ENCODE results near the gene OBSL1.

Gene OBSL1

DNA sequence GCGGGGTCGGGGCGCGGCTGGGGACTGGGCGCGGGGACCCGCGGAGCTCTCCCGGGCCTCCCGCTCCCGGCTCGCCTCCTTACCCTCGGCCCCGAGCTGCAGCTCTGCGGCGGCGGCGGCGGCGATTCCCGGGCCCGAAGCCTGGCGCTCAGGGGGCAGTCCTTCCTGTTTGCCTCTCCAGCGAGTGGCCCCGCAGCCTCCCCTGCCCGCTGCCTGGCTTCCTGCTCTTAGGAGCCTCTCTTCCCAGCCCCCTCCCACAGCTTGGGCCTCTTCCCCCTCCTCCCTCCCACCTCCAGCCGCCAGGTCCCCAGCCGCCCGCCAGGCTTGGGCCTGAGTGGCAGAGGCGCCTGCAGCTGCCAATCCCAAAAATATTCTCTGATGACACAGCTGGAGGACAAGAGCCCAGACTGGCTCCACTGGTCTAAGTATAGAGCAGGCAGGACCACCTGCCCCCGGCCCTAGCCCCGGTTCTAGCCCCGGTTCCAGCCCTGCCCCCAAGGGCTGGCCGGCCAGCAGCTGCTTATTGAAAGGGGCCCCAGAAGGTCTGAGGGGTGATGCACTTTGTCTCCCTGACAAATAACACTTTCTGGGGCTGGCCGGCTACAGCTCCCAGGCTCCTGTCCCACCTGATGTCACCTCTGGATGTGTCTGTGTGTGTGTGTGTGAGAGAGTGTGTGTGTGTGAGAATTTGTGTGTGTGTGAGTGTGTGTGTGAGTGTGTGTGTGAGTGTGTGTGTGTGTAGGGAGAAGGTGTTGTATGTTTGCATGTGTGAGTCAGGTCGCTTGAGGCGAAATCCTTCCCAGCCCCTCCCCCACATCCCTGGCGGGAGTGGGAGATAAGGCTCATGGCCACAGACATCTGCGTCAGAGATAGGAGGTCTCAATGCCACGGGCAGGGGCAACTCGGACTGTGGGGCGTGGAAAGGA is at the start of gene OBSL1:
TSS of gene OBSL1 (minus strand) at position 229 of the 926 bp plus-strand sequence. CDS start 307 bp downstream, outside the sequence.
- peak; percentile 59 for DNase-seq

DNA sequence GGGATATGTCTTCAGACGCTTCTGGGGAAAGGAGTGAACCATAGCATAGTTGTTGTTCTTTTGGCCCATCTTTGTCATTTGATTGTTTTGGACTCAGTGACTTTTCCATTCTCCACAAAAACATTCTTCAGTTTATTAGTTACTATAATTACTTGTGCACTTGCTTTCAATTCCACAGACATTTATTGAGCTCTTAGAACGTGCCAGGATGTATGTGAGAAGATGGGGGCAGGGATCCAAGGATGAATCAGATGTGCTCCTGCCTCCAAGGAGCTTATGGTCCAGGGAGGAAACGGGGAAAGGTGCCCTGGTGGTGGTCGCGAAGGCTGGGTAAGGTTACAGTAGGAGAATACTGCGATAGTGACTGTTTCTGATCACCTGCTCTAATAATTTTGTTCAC is 49.2 kb upstream of the OBSL1 start:
- no peak for DNase-seq

DNA sequence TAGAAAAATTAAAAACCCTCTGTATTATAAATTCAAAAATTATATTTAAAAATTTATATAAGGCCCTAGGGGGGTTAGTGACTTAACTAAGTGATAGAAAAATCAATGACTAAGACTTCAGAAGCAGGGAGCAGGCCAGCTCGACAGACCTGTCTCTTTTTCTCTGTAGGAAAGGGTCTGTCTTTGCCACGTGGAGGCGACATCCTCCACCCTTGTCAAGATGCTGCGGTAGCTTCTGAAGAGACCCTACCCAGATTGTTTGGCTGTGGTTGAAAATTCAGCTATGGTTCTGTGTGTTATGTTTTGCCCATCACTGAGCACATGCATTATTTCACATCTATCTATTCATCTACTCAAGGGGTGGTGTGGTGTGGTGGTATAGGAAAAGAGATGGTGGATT is 47.9 kb upstream of the OBSL1 start:
- no peak for DNase-seq

DNA sequence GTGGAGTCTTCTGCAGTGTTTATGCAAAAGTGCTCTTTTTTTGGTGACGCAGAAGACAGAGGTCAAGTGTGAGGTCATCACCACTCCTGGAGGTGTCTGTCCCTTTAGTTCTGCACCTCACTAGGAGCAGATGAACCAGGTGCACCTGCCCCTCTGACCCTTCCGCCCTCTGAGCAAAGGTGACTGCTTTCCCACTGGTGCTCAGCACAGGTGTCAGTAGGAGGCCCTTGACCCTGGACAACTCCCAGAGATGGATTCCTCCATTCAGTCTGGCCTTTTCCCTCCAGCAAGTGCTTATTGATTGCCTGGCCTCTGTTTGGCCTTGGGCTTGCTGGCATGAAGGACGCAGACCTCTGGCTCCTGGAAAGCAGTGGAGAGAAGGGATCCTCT is 47.4 kb upstream of the OBSL1 start:
- DNase-seq, result no peak

DNA sequence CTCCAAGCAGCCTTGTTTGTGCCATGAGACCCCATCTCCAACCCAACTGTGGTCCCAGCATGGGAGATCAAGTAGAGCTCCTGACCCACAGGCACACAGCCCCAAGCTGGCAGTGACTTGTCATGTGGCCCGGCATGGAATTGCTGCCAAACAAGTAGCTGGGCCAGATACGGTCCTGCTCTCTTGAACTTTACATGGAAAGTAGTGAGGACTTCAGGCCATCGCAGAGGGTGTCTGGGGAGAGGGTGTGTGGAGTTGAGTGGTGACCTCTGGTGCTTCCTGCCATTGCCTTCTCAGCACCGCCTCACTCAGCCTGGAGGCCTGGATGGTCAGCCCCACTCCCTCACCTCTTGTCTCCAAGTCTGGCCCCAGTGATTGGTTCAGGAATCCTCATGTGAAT is 45.2 kb upstream of the OBSL1 start:
- DNase-seq, result no peak

DNA sequence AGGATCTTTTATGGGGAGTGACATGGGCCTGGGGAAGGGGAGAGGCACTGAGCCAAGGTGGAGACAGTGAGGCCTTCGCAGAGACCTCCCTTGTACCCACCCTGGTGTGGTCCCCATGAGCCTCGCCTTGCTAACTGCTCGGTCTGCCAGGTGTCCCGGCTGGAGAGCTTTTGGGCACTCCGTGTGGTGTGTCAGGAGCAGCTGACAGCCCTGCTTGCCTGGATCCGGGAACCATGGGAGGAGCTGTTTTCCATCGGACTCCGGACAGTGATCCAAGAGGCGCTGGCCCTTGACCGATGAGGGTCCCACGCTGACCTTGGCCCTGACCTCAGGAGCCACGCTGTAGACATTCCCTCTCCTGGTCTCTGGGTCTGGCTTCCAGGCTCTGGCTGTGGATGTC is 44.6 kb upstream of the OBSL1 start:
- DNase-seq, result no peak

DNA sequence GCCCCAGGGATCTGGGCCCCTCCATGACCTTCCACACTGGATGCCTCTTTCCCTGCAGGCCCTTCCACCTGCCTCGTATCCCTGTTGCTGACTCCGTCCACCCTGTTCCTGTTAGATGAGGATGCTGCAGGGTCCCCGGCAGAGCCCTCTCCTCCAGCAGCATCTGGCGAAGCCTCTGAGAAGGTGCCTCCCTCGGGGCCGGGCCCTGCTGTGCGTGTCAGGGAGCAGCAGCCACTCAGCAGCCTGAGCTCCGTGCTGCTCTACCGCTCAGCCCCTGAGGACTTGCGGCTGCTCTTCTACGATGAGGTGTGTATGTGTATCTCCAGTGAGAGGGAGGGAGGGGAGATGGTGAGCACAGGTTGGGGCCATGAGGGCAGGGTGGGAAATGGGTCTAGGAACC is 43.7 kb upstream of the OBSL1 start:
- no peak for DNase-seq

DNA sequence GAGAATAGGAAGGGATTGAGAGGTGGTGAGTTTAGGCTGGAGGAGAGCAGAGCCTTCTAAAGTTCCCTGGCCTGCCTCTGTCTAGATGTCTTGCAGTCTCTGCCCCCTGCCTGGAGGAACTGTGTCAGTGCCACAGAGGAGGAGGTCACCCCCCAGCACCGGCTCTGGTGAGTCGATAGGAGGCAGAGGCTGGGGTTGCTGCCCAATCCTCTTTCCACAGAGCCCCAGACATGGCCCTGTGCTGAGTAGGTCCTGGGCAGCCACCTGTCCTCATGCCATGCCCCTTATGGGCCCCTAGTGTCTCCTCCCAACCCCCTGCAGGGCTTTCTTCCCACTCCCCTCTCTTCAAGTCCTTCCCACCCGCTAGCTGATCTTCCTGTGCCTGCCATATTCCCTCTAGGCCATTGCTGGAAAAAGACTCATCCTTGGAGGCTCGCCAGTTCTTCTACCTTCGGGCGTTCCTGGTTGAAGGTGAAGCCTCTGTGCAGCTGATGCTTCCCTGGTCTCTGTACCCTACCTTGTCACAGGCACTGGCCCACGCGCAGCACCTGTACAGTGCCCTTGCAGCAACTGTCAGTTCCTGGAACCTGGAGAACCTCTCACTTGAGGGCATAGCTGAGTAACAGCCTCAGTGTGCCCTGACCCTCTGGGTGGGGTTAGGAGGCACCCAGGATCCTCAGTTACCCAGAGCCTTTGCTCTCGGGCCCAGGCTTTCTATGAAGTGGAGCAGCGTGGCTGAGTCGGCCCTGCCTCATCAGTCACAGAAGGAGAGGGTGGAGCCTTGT is 42.9 kb upstream of the OBSL1 start:
- DNase-seq, result no peak

DNA sequence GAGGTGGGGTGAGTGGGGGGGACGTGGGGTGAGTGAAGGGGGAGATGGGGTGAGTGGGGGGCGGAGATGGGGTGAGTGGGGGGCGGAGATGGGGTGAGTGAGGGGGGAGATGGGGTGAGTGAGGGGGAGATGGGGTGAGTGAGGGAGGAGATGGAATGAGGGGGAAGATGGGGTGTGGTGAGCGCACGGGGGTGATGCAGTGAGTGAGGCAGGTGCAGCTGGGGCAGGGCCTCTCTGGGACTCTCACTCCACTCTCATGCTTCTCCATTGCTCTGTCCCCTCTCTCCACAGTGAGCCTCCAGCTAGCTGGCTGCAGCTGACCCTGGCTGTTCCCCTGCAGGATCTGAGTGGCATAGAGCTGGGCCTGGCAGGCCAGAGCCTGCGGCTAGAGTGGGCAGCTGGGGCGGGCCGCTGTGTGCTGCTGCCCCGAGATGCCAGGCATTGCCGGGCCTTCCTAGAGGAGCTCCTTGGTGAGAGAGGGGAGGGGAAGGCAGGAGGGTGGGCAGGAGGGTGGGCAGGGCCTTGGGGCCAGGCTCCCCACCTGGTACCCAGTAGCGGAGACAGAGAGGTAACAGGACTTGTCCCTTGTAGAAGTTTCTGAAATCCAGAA is 42.2 kb upstream of the OBSL1 start:
- DNase-seq, result no peak

DNA sequence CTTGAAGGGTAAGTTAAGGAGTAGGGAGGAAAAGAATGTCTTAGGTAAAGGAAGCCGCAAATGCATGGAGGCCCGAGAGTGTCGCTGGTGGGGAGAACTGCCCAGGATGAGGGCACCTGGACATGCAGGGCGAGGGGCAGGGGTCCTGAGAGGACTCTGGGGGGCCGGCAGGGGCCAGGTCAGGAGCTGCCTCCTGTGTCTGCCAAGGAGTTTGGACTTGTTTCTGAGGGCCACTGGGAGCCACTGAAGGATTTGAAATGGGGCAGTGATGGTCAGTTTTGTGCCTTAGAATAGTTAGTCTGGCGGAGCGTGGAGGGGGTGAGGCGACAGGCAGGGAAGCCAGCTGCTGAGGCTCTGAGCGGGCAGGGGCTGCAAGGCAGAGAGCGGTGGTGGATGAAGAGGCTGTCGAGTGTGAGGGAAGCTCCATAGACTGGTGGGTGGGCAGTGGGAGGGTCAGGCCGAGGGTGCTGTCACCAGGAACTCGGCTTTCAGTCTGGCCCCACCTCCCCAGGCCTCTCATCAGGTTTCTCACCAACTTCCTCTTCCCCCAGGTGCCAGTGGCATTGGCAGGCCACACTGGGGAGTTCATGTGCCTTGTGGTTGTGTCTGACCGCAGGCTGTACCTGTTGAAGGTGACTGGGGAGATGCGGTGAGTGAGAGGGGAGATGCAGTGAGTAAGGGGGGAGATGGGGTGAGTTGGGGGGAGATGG is 41.4 kb upstream of the OBSL1 start:
- peak; percentile 3 for DNase-seq

DNA sequence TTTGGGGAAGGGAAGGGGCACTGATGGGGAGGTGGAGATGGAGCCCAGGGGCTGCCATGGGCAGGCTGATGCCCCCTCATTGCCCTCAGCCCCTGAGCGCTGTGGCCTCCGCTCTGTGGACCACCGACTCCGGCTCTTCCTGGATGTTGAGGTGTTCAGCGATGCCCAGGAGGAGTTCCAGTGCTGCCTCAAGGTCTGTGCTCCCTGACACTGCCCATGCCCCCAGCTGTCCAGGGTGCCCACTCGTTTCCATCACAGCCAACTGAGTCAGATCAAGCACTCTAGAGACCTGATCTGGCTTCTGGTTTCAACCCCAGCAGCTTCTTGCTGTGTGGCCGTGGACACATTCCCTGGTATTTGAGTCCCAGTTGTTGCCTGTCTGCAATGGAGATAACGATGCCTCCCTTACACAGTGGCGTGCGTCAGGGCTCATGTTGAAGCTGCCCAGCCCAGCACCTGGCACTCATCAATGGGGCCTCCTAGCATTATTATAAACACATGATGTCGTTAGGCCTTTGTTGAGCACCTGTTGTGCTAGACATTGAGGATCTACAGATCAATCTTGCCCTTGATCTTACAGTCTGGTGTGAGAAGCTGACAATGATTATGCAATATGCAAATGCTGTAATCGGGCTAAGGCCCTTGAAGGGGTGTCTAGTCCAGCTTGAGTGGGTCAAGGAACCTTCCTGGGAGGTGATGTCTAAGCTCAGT is 40.7 kb upstream of the OBSL1 start:
- no peak for DNase-seq

DNA sequence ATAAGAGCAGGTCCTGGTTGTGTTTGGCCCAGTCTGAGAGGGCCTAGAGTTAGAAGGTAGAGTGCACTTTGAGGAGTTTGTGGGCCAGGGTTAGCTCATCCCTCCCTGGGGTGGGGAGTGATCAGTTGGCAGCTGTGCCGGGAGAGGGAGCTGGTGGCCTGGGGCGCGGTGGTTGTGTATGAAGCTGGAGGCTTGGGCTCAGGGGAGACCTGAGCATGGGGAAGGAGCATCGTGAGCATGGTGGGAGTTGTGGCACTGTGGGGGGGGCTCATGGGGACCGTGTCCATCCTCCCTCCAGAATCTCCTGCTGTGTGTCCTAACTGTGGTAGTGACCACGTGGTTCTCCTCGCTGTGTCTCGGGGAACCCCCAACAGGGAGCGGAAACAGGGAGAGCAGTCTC is 40.0 kb upstream of the OBSL1 start:
- no peak for DNase-seq

DNA sequence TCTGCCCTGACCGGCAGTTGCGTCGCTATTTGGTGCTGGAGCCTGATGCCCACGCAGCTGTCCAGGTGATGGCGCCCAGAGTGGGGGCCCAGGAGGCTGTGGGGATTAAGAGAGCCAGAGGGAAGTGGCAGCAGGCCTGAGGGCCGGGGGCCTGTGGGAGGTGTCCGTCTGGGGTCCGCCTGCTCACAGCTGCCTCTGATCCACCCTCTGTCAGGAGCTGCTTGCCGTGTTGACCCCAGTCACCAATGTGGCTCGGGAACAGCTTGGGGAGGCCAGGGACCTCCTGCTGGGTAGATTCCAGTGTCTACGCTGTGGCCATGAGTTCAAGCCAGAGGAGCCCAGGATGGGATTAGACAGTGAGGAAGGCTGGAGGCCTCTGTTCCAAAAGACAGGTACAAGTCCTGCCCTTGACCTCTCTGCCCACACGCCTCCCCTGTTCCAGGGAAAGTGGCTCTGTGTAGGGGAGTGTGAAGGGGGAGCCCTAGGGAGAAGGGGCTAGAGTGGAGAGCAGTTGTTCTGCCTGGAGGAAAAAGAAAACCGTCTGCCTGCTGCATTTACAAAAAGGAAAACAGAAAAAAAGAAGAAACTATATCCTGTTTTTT is 37.9 kb upstream of the OBSL1 start:
- no peak for DNase-seq

DNA sequence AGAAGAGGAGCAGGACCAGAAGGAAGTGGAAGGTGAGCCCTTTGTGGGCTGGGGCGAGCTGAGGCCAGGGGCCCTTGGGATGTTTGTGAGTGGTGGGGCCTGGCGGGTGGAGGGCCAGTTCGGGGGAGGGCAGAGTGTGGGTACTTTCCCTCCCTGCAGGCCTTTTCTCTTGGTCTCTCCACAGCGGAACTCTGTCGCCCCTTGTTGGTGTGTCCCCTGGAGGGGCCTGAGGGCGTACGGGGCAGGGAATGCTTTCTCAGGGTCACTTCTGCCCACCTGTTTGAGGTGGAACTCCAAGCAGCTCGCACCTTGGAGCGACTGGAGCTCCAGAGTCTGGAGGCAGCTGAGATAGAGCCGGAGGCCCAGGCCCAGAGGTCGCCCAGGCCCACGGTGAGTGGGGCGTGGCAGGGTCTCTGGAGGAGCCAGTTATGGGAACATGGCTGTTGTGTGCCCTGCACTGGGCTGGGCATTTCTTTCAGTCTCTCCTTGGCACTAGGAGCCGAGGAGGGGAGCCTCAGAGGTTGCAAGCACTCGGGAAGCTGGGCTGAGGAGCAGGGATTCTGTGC is 37.1 kb upstream of the OBSL1 start:
- no peak for DNase-seq

DNA sequence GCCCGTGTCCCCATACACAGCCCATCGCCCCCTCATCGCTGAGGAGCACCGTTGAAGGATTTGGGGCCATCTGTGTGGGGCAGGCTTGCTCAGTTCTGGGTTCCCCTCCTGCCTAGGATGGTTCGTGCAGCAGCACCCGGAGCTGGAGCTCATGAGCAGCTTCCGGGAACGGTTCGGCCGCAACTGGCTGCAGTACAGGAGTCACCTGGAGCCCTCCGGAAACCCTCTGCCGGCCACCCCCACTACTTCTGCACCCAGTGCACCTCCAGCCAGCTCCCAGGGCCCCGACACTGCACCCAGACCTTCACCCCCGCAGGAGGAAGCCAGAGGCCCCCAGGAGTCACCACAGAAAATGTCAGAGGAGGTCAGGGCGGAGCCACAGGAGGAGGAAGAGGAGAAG is 36.6 kb upstream of the OBSL1 start:
- no peak for DNase-seq

DNA sequence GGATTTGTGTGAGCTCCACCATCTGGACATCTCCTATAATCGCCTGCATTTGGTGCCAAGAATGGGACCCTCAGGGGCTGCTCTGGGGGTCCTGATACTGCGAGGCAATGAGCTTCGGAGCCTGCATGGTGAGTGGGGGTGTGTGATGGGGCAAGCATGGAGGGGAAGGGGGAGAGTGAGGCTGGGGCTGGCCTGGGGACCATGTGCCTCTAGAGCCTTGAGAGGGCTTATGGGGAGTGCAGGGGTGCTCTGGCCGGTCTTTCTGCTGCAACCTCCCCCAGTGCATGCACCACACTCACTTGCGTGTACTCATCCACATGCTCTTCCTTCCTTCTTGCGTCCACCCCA is 34.2 kb upstream of the OBSL1 start:
- DNase-seq, result no peak

DNA sequence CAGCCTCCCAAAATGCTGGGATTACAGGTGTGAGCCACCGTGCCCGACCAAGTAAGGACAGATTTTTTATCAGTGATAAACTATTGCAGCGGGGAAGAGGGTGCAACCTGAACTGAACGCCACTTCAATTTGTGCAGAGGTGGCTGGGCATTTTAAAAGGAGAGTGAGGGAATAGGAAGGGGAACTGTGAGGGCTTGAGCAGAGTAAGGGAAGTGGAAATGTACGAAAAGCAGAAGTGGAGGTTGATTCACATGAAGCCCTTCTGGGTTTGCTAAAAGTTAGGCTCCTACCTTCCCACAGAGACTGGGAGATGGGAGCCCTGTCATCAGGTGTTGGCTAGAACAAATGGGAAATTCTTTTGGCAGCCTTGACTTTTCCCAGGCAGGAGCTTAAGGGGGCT is 32.4 kb upstream of the OBSL1 start:
- no peak for DNase-seq

DNA sequence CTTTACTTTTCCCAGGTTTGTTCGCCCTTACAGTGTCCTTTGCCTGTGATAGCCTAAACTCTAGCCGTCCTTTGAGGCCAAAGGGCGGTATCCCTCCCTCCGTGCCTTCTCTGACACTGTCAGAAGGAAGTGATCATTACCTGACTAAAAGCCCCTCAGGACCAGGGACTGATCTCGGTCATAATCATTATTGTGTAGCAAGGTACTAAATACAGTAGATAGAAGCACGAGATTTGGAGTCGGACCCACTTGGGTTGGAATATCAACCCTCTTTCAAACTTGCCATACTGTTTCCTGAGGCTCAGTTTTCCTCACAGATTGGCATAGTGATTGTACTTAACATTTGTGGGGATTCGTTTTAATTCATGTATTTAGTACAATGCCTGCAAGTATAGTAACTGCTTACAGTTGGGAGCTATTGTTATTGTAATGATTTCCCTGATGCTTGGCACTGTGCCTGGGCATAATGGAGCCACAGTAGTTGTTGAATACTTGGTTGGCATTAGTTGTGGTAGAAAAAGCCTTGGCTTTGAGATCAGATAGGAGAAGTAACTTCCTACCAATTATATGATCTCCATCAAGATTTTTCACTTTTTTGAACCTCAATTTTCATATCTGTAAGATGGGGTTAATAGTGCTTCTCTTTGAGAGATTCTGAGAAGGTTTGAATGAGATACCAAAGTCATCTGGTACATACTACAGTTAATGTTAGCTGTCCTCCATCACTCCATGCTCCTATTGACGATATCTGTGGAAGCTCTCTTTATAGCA is 27.2 kb upstream of the OBSL1 start:
- peak; percentile 1 for DNase-seq

DNA sequence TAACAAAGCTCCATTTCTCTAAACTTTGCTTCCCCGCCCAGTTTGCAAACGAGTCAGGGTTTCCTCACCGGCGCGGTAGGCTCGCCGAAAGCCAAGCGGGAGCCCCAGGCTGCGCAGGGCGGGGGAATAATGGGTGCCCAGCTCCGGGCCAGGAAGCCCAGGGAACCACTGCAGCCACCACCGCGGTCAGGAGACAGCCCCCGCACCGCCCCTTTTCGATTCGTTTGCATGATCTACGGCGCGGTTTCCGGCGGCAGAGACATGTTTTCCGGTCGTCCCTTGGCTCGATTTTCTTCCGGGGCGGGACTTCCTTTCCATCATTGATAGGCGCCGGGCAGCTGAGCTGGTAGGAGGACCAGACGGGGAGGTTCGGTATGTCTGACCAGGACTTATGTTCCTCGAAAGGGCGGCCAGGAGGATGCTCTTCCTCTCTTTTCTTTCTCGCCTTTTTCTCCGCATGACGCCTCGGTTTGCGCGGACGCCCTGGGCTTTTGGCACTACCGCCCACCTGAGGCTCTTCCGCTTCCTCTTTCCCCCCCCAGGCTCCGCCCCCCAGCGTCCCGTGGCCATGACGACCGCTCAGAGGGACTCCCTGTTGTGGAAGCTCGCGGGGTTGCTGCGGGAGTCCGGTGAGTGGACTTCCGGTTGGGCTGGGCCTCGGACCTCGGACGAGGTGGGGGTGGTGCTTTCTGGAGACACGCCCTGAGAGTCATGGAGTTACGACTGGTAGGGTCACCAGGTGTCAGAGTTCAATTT is 26.4 kb upstream of the OBSL1 start, which contains the start of gene STK11IP:
TSS of gene STK11IP (plus strand) at position 306 of the 756 bp plus-strand sequence. CDS start at position 569, 263 bp downstream.
- peak; percentile 92 for DNase-seq
